Occipital lobe (tissue), 2 donors: ENCODE data around the gene POLR1D. TPM values are rescaled to one million over a fixed set of nuclear protein-coding genes. Genes with fewer than 3 reads are reported as not detected.

Experiments
- DNase-seq: peaks from one replicate; lab custom pipeline; 2025; lab: John Stamatoyannopoulos, UW
- total RNA-seq: library from RNA; depleted of rRNA; stranded (reverse); fragments of >200 nt; gene quantifications from one replicate; pipeline ENCODE4 v1.2.3, GENCODE V29; 2014

POLR1D gene
- total RNA-seq, 1 donor from 2014 or later = 52.7 TPM

DNA sequence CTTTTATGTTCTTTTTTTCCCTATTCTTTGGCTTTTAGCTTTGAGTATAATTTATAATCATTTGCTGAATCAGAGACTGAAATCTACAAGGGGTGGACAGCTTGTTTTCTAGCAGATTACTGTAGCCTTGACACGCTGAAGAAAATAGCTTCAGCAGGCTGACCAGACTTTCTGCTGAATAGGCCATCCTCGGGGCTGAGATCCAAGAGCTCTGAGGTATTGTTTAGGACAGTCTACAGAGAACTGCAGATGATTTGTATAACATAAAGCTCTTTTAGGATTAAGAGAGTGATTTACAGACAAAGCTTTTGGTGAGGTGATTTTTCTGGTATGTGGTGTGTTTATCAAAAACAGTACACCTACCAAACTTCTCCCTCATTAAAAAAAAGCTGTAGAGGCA is 16.8 kb downstream of the POLR1D start:
- DNase-seq = no peak

DNA sequence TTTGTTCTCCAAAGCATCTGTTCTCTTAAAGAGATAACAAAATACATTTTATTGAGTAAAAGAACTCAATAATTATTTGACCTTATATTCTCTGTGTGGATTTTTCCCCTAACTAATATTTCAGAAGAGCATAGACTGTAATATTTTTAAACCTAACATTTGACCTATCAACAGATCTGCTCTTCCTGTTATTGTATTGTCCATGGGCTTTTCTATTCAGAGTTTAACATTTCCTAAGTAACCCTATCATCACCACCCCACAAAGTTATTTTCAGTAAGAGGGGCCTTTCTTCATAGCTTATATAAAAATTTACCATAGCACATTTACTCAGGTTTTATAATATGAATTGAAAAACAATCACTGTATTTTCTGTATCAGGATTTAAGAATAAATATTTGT is 17.5 kb downstream of the POLR1D start:
- no peak for DNase-seq

DNA sequence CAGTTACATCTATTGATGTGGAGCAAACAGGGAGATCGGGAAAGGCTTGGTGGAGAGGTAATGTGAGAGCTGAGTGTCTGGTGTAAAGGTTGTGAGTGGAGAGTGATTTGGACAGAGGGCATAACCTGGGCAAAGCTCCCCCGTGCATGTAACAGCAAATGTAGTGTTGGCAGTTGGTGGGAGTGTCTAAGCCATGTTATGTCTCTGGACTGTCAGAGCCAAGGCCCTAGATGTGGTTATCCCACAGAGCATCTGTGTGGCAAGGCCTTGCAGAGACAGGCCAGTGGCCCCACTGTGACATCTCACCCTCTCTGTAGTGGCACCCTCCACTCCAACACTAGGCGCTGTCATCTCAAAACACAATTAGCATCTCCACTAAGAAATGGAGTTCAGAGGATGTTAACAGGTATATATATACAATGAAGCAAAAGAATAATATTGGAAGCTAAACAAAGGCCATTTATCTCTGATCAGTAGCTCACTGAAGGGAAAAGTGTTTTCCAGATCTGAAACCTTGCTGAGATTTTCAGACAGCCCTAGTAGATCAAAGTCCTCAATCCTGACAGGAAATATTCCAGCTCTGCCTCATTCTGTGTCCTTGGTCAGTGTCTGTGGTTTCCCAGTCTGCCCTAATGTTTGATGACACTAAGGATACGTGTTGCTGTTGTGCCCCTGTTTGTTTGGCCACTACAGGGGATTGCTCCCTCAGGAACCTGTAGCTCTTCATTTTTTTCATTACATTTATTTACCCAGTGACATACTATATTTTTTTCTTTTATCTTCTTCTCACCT is 20.2 kb downstream of the POLR1D start:
- no peak for DNase-seq

DNA sequence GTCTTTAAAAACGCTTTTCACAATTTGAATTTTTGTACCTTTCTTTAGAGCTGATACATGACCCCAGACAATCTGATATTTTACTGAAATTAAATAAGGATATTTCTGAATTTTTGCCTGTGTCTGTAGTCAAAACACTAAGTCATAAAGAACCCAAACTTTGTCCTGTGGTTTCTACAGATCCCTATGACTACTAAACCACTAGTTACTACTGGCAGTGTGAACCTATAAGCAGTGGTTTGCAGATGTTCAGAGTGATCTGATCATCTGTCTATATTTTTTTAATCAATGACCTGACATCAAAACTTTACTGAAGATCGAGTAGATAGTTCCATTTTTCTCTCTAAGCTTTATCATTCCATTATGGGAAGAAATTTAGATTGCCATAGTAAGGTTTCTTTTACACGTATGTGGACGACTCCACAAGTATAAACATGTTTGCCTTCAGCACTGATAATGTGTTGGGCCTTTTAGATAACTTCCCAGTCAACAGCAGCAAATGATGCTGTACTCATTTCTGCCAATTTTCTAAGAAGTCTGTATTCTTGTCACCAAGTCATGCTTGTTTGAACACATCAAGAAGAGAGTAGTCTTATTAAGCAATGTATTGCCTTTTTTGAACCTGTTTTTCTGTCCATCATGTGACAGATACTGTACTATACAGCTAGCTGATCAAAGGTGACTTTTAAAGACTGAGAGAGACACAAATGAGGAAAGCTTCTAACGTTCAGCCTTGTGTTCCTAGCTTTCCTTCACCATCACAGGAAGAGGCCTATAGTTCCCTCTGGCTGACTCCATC is 21.8 kb downstream of the POLR1D start:
- no peak for DNase-seq

DNA sequence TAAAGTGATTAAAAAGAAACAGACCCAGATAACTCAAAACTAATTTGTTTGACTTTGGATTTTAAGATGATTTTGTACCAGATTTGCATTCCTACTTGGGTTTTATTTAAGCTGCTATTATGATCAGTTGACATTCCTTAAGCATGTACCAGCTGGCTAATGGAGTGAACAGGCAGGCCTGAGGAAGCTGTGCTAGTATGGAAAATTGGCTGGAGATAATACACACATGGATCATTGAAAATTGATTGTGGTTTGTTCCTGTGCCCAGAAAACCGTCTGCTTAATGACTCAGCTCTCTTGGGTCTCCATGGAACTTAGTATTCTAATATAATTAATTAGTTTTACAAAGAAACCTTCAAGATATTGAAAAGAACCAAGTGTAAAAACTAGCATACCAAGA is 22.6 kb downstream of the POLR1D start:
- DNase-seq = no peak

DNA sequence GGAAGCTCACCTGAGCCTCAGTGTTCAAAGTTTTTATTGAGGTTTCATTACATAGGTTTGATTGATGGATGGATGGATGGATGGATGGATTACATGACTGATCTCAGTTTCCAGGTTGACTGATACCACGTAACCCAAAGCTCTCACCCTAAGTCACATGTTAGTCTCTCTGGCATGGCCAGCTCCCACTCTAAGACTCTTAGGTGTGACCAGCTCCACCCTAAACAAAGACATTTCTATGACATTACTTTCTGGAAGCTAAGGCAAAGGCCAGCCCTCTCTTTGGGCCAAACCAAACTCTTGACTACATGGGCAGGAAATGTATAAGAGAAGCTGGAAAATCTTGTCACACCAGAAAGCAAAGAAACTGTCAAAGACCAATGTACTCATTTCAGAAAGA is 28.6 kb downstream of the POLR1D start:
- no peak for DNase-seq

DNA sequence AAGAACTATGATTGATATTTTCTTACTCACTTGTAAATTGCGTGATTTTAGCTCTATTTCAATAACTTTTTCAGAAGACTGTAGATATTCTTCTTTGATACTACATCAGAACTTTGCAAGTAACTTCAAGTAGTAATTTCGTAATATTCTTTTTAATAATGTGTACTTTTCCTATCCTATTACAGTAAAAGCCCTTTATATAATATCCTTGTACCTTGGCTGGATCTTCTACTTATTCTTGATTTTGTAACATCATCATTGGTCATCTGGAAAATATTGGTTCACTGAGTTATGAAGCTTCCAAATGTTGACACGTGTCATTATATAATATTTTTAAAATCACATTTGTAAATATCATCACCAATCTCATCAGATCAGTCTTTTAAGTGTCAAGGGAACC is 32.4 kb downstream of the POLR1D start:
- no peak for DNase-seq

DNA sequence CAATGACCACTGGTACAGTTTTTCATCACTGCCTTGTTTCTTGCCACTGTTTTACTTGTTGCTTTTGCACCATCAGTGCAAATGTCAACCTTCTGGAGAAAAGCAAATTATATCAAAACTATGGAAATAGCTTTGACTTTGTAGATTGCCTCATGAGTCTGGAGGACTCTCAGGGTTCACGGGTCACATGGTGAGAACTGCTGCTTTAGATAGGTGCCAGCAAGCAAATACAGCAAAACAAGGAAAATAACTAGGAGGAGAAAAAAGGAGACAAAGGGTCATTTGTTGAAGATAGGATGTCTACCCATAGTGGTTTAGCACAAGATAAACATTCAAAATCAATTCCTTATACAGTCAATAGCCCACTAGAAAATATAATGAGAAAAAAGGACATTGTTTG is 33.1 kb downstream of the POLR1D start:
- DNase-seq = no peak

DNA sequence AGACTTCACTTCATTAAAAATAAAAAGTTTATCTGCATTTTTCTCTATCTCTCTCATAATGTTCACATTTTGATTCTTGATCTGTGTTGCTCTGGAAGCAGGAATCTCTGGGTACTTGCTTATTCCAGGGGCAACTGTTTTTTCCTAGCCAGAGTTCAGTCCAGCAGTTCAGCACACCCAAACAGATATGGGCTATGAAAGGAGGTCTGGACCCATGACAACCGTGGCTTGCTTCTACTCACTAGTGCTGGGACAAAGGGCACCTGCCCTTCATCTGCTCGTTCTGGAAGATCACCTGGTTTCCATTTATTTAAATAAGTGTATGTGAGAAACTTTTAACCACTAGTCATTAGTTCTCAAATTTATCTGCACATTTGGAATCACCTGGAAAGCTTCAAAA is 36.0 kb downstream of the POLR1D start:
- no peak for DNase-seq

DNA sequence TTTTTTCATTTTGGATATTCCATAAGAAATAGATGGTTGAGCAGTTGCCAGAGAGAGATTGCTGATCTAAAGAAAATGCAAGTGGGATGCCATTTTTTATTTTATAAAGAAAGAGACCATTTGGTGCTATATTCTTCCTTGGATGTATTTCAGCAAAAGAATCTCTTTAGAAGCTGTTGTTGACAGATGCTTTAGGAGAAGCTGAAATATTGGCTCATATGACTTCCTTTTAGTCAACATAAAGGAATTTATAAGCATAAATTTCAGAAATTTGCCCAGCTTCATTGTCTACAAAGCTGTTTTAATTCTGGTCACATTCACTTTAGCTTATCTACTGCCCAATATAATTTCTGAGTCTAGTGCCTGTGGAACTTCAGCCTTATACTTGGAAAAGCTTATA is 36.9 kb downstream of the POLR1D start:
- DNase-seq = no peak

DNA sequence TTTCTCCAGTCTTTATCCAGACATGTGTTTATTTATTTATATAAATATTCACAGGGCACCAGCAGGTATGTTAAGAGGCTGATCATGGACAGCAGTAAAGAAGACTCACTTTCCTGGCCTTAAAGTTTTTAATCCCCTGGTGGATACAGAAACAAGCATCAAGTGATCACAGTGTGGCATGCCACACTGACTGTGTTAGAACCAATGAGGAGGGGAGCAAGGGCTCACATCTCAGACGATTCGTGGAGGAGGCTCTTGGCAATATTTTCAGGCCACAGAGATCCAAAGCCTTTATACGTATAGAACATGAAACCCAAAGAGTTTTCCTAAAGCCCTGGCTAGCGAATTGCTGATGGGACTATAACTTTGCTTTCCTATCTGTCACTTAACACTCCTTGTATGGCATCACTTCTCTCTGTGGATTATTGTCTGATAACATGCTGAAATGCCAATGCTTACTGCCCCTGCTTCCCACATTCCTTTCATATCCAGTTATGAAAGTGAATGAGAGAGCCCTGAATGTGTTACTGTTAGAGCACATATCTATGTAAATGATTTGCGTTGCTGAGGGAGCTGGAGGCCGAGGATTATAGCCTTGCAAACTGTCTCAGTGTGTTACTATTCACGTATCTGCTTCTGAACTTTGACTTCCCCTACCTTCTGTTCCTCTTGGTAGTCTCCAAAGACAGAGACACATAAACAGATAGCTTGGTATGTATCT is 37.6 kb downstream of the POLR1D start:
- DNase-seq = no peak

DNA sequence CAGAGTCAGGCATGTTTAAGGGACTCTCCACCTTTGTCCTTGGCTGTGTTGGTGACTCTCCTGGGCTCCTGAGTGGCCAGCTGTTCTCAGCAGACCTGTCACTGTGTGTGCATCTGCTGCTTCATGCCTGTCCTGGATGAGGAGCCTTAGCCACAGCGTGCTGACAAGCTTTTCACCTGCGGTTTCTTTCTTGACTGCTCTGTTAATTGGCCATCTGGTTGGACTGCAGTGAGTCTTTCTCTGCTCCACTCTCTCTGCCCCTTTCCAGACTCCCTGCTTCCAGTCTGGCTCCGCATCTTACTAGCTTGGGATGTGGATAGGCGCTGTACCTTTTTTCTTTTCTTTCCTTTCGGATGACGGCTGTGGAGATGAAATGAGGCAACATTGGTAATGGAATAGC is 38.8 kb downstream of the POLR1D start:
- no peak for DNase-seq

DNA sequence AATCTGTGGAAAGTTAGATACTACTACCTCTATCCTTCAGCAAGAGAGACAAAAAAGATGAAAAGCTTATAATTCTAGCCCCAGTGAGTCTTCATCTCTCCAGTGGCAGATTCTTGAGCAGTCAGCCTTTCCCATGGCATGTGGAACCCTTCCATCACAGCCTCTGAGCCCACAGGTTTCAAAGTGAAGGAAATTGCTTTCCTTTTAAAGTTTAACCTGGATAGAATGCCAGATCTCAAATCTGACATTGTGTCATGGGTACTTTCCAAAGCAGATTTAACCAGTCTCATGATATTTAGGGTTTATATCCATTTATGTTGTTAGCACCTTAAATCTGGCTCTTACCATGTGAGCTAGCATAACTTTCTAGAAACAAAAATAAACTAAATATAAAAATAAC is 39.3 kb downstream of the POLR1D start:
- no peak for DNase-seq

DNA sequence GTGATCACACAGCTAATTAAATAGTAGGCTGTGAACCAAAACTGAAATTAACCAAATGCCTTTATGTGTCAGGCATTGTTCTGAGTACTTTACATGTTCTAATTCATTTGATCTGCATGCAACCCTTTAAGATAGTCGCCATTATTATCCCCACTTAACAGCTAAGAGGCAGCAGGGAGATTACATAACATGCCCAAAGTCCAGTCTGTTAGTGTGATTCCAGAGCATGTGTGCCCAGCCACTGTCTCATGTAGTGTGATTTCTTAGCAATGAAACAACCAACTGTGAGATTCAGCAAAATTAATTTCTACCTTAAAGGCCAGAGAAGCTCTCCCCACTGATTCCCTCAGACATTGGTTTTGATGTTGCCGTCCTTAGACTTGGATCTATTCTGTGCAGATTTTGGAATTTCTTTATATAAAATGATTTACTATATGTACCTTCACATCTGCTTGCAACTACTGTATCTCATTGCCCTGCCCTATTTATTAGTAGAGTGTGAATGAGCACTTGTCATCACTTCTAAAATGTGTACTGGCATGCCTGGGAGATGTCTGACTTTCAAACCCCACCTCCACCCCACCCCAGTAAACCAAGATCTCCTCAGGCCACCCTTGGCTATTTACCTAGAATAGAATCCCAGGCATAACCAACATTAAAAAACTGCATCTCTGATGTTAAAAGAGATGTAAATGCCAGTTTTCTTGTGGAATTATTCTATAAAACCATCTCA is 41.2 kb downstream of the POLR1D start:
- no peak for DNase-seq

DNA sequence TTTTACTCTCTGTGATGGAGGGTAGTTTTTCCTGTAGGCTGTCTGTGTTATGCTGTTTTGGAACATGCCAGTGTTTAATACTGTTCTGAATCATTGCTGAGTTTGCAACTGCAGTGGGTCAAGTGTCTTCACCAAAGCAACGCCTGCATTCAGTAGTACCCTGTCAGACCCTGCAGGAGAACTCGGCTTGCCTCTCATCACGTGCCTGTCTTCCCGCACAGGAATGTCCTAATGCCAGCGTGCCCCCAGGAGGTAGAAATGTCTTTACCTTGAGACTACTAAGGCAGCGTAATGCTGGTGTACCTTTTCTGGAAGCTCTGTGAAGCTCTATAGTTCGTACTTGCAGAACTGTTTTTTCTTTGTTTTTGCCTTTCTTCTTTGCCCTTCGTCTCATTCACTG is 42.3 kb downstream of the POLR1D start:
- no peak for DNase-seq

DNA sequence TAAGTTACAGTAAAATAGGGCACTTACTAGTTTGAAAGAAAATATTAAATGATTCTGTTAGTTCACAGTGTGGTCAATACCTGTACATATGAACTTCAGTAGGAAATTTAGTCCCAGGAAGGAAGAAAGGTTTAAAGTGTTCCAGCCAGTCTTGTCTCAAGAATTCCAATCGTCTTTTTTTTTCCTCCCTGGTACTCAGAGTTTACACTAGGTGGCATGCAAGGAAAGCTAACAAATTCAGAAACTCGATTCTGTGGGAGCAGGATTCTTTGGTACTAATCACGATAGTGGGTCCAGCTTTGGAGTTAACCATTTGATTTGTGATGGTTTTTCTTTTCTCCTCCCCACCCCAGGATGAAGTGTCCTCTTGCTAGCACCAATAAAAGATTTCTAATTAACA is 43.6 kb downstream of the POLR1D start:
- no peak for DNase-seq

DNA sequence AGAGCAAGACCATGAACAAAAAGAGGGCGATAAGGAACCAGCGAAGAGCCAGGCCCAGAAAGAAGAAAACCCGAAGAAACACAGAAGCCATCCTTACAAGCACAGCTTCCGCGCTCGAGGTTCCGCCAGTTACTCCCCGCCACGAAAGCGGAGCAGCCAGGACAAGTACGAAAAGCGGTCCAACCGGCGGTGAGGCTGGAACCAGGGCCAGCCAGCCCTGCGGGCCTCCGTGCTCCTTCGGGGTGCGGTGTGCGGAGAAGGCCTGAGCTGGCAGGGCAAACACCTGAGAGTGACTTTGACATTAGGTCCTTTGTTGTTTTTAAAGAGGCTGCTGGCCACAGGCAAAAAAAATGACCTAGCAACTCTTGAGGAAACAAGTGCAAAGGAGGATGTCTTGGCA is 44.1 kb downstream of the POLR1D start:
- no peak for DNase-seq

DNA sequence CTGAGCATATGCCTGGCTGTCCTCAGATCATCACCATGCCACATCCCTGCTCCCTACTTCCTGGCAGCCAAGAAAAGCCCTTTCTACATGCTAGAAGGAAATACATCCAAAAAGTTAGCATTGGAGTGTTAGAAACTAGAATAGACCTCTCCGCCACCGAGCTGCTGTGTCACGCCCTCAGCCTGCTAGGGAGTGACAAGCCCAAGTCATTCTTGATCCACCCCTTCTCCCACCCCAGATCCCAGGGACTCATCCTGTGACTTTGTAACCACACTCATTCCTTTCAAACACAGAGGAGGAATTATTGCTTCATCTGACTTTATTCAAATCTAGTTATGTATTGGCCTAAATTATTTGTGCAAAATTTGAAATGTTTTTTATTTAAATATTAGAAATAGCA is 45.3 kb downstream of the POLR1D start:
- DNase-seq = no peak

DNA sequence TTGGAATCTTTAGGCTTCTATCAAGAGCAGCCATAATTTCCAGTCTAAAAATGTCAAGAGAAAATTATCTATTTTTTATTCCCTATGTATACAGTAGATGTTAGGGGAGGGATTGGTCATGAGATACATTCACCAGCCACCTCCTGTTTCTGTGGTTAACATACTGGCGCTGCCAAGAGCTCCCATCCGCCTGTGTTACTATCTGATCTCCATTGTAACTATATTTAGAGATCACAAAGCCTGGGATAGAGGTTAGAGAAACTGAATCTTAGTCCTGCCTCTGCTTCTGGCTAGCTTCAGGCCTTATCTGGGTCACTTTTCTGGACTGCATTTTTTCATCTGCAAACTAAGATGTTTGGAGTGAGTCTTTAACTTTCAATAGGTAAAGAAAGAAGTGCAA is 46.3 kb downstream of the POLR1D start:
- no peak for DNase-seq

DNA sequence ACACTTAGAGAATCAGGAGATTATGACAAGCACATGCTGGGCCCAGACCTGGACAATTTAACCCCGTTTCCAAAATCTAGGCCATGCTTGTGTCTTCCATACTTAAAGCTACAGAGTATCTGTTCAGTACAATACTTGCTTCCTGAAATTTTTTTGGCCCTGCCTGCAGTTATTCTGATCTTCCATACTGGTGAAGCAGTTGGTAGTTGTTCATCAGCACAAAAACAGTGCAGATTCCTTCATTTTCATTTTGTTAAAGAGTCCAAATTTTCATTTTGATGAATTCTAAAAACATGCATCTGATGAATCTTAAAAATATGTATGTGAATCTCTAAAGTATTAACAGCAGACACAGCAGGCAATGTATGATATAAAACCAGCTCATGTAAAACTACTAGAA is 49.2 kb downstream of the POLR1D start:
- no peak for DNase-seq

DNA sequence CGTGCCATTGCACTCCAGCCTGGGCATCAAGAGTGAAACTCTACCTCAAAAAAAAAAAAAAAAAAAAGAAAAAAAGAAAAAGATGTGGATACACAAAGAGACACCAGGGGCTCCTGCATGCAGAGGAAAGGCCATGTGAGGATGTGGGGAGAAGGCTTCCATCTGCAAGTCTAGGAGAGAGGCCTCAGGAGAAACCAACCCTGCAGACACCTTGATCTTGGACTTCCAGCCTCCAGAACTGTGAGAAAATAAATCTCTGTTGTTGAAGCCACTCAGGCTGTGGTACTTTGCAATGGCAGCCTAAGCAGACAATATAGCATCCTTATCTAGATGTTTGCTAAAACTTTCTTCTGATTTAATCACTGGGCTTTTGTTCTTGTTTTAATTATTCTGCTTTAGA is 50.3 kb downstream of the POLR1D start:
- DNase-seq = no peak
